SK-N-SH treated with all-trans-retinoic acid at 6 μM for 48 hours (cell line): ENCODE measurements around the gene ALOX12B.

ENCODE experiments used
- ARNTL ChIP-seq: fragments of 450-650 bp; formaldehyde crosslinking; IDR thresholded peaks from 2 replicates; pipeline ENCODE4 v1.5.0; 2020; ENCODE audit warnings: low read depth, mild to moderate bottlenecking, moderate library complexity, borderline replicate concordance
- BACH2 ChIP-seq: fragments of 250-450 bp; sonication (Bioruptor Pico); IDR thresholded peaks from 2 replicates; pipeline ENCODE4 v1.9.0; 2021; ENCODE audit warnings: mild to moderate bottlenecking, borderline replicate concordance
- CREB5 ChIP-seq: fragments of 250-450 bp; sonication (Bioruptor Pico); IDR thresholded peaks from 2 replicates; pipeline ENCODE4 v1.5.1; 2020; ENCODE audit warnings: low read depth, mild to moderate bottlenecking, moderate library complexity
- CSDC2 ChIP-seq: fragments of 250-450 bp; sonication (Bioruptor Pico); IDR thresholded peaks from 2 replicates; pipeline ENCODE4 v1.5.0; 2020; ENCODE audit warnings: mild to moderate bottlenecking, moderate library complexity
- ISL1 ChIP-seq: fragments of 250-450 bp; sonication (Bioruptor Pico); IDR thresholded peaks from 2 replicates; pipeline ENCODE4 v2.1.2; 2022; ENCODE audit warnings: mild to moderate bottlenecking, moderate library complexity
- OSR1 ChIP-seq: fragments of 250-450 bp; sonication (Bioruptor Pico); IDR thresholded peaks from 2 replicates; pipeline ENCODE4 v1.8.0; 2022; ENCODE audit warnings: moderate library complexity, mild to moderate bottlenecking, inconsistent platforms
- PATZ1 ChIP-seq: fragments of 250-450 bp; sonication (Bioruptor Pico); IDR thresholded peaks from 2 replicates; pipeline ENCODE4 v1.8.0; 2020; ENCODE audit warnings: mild to moderate bottlenecking, moderate library complexity, borderline replicate concordance
- POU6F1 ChIP-seq: fragments of 250-450 bp; sonication (Bioruptor Pico); IDR thresholded peaks from 2 replicates; pipeline ENCODE4 v1.8.0; 2021; ENCODE audit warnings: low read depth, mild to moderate bottlenecking, moderate library complexity, borderline replicate concordance
- RARB ChIP-seq: fragments of 250-450 bp; sonication (Bioruptor Pico); IDR thresholded peaks from 2 replicates; pipeline ENCODE4 v1.8.0; 2021; ENCODE audit warnings: mild to moderate bottlenecking, moderate library complexity
- SNAI2 ChIP-seq: fragments of 250-450 bp; sonication (Bioruptor Pico); IDR thresholded peaks from 2 replicates; pipeline ENCODE4 v1.5.0; 2020; ENCODE audit warnings: mild to moderate bottlenecking, moderate library complexity
- TSHZ2 ChIP-seq: fragments of 250-450 bp; sonication (Bioruptor Pico); IDR thresholded peaks from 2 replicates; pipeline ENCODE4 v1.5.0; 2020; ENCODE audit warnings: mild to moderate bottlenecking, moderate library complexity
- ZFP3 ChIP-seq: fragments of 250-450 bp; sonication (Bioruptor Pico); IDR thresholded peaks from 2 replicates; pipeline ENCODE4 v1.5.0; 2020; ENCODE audit warnings: mild to moderate bottlenecking, moderate library complexity

GRCh38 chr17:8046929-8047768 lies 40.4 kb downstream of the ALOX12B start:
- TF ChIP-seq RARB (CRISPR knock-in tag), result no peak
- TF ChIP-seq OSR1, result no peak
- no peak for TF ChIP-seq BACH2 (CRISPR knock-in tag)
- no peak for TF ChIP-seq POU6F1 (CRISPR knock-in tag)
- TF ChIP-seq ISL1, result no peak
- no peak for TF ChIP-seq PATZ1 (CRISPR knock-in tag)
- no peak for TF ChIP-seq ZFP3
- no peak for TF ChIP-seq CREB5 (CRISPR knock-in tag)
- TF ChIP-seq TSHZ2 (CRISPR knock-in tag), result no peak
- no peak for TF ChIP-seq CSDC2 (CRISPR knock-in tag)
- TF ChIP-seq SNAI2, result no peak
- no peak for TF ChIP-seq ARNTL (CRISPR knock-in tag)
